DND-41 (cell line): ENCODE data around the gene NOL4L.

Experiments
- ATAC-seq: fragments of 200-7000 bp; cut with Tn5 transposase; 3 replicates; pipeline ENCODE4 v1.9.1; 2021; ENCODE audit warnings: low read depth; ENCODE audit not compliant: insufficient read depth
- DNase-seq: peaks from one replicate; pipeline ENCODE4 v3.0.0-alpha.2; 2020
- H2AFZ ChIP-seq: 2 replicates; pipeline ENCODE4 v1.6.0; 2012; ENCODE audit warnings: low read depth, low read length
- H3K27ac ChIP-seq: 2 replicates; pipeline ENCODE4 v1.5.1; 2012; ENCODE audit warnings: low read length, inconsistent platforms
- H3K27me3 ChIP-seq: fragments of 200-600 bp; sonication (generic); 2 replicates; pipeline ENCODE4 v1.6.0; 2012; ENCODE audit warnings: low read length, mild to moderate bottlenecking, inconsistent platforms; ENCODE audit not compliant: insufficient read depth, poor library complexity
- H3K36me3 ChIP-seq: 2 replicates; pipeline ENCODE4 v1.5.1; 2012; ENCODE audit warnings: low read length, inconsistent platforms; ENCODE audit not compliant: insufficient read depth
- H3K4me1 ChIP-seq: 2 replicates; pipeline ENCODE4 v1.5.1; 2012; ENCODE audit warnings: mild to moderate bottlenecking, low read length; ENCODE audit not compliant: insufficient read depth
- H3K4me2 ChIP-seq: 2 replicates; pipeline ENCODE4 v1.6.0; 2012; ENCODE audit warnings: mild to moderate bottlenecking, moderate library complexity, low read length, inconsistent platforms; ENCODE audit not compliant: insufficient read depth
- H3K4me3 ChIP-seq, 2 experiments: fragments of 200-600 bp in 1 of 2; shearing (Covaris generic) in 1 of 2; 2 replicates each; pipeline ENCODE4 v1.5.1; 2012 to 2016; ENCODE audit warnings: inconsistent platforms in 2 of 2, low read length in 2 of 2, mild to moderate bottlenecking in 2 of 2, low read depth in 1 of 2, moderate library complexity in 1 of 2
- H3K79me2 ChIP-seq: 2 replicates; pipeline ENCODE4 v1.6.0; 2012; ENCODE audit warnings: low read length, inconsistent platforms; ENCODE audit not compliant: insufficient read depth
- H3K9ac ChIP-seq: 2 replicates; pipeline ENCODE4 v1.6.0; 2012; ENCODE audit warnings: low read depth, mild to moderate bottlenecking, inconsistent platforms, low read length, moderate library complexity
- H3K9me3 ChIP-seq: 2 replicates; pipeline ENCODE4 v1.5.1; 2012; ENCODE audit warnings: low read length, moderate library complexity, mild to moderate bottlenecking, inconsistent platforms; ENCODE audit not compliant: insufficient read depth, severe bottlenecking
- H4K20me1 ChIP-seq: 2 replicates; pipeline ENCODE4 v1.6.0; 2012; ENCODE audit warnings: low read length; ENCODE audit not compliant: insufficient read depth
- EZH2 ChIP-seq: IDR thresholded peaks from 3 replicates; pipeline ENCODE4 v1.6.1; 2012; ENCODE audit warnings: borderline replicate concordance, low read depth, mild to moderate bottlenecking, moderate library complexity, low read length, inconsistent platforms; ENCODE audit not compliant: severe bottlenecking
- TF ChIP-seq, protein P1 (sequence below): IDR thresholded peaks from 2 replicates; pipeline ENCODE4 v1.5.1; 2012; ENCODE audit warnings: borderline replicate concordance, low read length, moderate library complexity, mild to moderate bottlenecking; ENCODE audit not compliant: poor library complexity, severe bottlenecking; ENCODE audit errors: extremely low read depth

NOL4L gene

DNA sequence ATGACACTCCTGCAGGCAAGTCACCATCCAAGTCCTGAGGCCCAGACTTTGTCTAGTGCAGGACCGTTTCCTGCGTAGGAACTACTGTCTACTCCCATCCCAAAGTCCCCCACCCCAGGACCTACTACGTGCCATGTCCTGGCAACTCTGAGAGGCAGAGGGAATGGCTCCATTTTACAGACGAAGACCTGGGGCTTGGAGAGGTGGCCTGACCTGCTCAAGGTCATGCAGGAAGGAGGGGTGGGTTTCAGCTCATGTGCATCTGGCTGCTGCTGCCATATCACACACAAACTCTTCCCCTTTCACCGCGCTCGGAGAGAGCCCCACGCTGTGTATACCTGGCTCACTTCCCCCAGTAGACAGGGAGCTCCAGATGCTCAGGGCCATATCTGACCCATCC, 1.2 kb upstream of the NOL4L start:
- Histone ChIP-seq H3K27me3 (peaks cover 4% of the 10 kb centered on the region), H3K27ac (no peak overlapping the region), H3K9ac (no peak overlapping the region), H3K4me3 (no peak overlapping the region), H3K4me2 (no peak overlapping the region), H3K9me3 (no peaks in the 10 kb centered on the region), H2AFZ (no peak overlapping the region), H3K79me2 (peaks cover 22% of the 10 kb centered on the region), H4K20me1 (peaks cover 27% of the 10 kb centered on the region), H3K4me1 (peaks cover 24% of the 10 kb centered on the region), H3K36me3 (no peaks in the 10 kb centered on the region; the same call in 1 of the 2 replicates)
- no peak for DNase-seq
- no peak for ATAC-seq
- TF ChIP-seq EZH2: no peak
- TF ChIP-seq, protein P1, sequence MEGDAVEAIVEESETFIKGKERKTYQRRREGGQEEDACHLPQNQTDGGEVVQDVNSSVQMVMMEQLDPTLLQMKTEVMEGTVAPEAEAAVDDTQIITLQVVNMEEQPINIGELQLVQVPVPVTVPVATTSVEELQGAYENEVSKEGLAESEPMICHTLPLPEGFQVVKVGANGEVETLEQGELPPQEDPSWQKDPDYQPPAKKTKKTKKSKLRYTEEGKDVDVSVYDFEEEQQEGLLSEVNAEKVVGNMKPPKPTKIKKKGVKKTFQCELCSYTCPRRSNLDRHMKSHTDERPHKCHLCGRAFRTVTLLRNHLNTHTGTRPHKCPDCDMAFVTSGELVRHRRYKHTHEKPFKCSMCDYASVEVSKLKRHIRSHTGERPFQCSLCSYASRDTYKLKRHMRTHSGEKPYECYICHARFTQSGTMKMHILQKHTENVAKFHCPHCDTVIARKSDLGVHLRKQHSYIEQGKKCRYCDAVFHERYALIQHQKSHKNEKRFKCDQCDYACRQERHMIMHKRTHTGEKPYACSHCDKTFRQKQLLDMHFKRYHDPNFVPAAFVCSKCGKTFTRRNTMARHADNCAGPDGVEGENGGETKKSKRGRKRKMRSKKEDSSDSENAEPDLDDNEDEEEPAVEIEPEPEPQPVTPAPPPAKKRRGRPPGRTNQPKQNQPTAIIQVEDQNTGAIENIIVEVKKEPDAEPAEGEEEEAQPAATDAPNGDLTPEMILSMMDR: no peak

DNA sequence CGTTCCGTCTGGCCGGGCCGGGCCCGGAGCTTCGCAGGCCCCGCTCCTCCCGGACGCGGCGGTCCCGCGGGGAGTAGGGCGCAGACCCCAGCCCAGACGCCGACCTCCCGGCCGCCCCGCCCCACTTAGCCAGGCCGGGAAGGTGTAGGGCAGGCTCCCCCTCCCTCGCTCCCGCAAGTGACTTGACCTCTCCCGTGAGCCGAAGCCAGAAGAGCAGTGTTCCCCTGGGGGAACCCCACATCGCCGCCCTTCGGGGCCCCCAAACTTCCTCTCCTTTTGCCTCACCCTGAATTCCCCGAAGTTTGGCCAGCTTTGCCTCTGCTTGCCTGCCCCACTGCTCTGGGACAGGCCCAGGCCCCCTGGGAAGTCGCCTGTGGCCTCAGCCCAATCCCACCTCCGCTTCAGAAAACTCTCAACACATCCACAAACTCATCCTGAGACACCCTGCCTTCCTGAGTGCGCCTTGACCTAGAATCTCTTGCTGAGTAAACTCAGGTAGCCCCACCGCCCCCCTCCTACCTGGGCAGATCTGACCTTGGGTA, 524 bp upstream of the NOL4L start:
- Histone ChIP-seq H4K20me1 (peaks cover 34% of the 10 kb centered on the region), H3K4me2 (peak overlapping the region; percentile 98), H2AFZ (no peak overlapping the region), H3K4me3 (peak overlapping the region in 1 of 2 experiments; percentile 88; a peak in 2 of 4 replicates), H3K9ac (peak overlapping the region; percentile 81; the same call in 1 of the 2 replicates), H3K79me2 (peaks cover 27% of the 10 kb centered on the region), H3K9me3 (no peaks in the 10 kb centered on the region), H3K4me1 (peaks cover 28% of the 10 kb centered on the region), H3K27me3 (peaks cover 4% of the 10 kb centered on the region), H3K27ac (no peak overlapping the region), H3K36me3 (no peaks in the 10 kb centered on the region; the same call in 1 of the 2 replicates)
- no peak for DNase-seq
- ATAC-seq: no peak
- peak; percentile 32 for TF ChIP-seq EZH2
- TF ChIP-seq, protein P1: no peak

DNA sequence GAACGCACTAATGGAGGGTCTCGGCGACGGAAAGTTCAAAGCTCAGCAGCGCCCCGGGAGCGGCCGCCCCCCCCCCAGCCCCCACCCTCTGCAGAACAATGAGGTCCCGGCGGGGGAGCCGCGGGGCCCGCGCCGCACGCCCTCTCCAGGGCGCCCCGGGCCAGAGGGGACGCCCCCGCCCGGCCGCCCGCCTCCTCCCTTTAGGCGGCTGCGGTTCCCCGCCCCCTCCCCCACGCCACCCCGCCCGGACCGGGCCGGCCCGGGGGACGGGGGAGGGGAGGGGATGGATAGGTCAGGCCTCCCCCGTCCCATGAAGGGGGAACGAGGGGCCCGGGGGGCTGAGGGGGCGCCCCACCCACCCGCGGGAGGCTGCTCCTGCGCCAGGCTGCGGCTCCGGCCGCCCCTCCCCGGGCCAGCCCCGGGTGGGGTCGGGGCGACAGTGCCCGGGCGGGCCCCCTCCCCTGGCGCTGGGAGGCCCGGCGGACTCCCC, 1.5 kb downstream of the NOL4L start:
- H2AFZ ChIP-seq: no peak overlapping the region
- H3K4me2 ChIP-seq: peak overlapping the region; percentile 98
- no peak overlapping the region for H3K27ac ChIP-seq
- H3K4me3 ChIP-seq: peak overlapping the region; percentile 31 to 88; a peak in 3 of 4 replicates
- peaks cover 54% of the 10 kb centered on the region for H4K20me1 ChIP-seq
- no peaks in the 10 kb centered on the region; the same call in 1 of the 2 replicates for H3K36me3 ChIP-seq
- peaks cover 4% of the 10 kb centered on the region for H3K27me3 ChIP-seq
- no peak for TF ChIP-seq EZH2
- TF ChIP-seq, protein P1: peak; percentile 7
- DNase-seq (no peak), ATAC-seq (peak; percentile 23)
- peaks cover 47% of the 10 kb centered on the region for H3K79me2 ChIP-seq
- H3K9ac ChIP-seq: peak overlapping the region; percentile 81; the same call in 1 of the 2 replicates
- H3K4me1 ChIP-seq: peaks cover 30% of the 10 kb centered on the region
- H3K9me3 ChIP-seq: no peaks in the 10 kb centered on the region
